HG03025 (cell line): ENCODE results near the gene SEMA3F.

Experiments used
- ATAC-seq: cut with Tn5 transposase; IDR thresholded peaks from one replicate; pipeline ENCODE4 v1.9.1; 2021; ENCODE audit warnings: mild to moderate bottlenecking, moderate library complexity; ENCODE audit not compliant: unreplicated experiment, low FRiP score

The SEMA3F gene

GRCh38 chr3:50154840-50155490 lies at the start of gene SEMA3F:
TSS of gene SEMA3F (plus strand) at chr3:50155324. CDS start at chr3:50159623, 4,299 bp downstream.
- peak; percentile 52 for ATAC-seq

- ATAC-seq, result no peak
These were observed 43.4 kb upstream of the SEMA3F start for GRCh38 chr3:50111757-50112156.

- no peak for ATAC-seq
These were observed 42.7 kb upstream of the SEMA3F start for GRCh38 chr3:50112462-50112861.

- no peak for ATAC-seq
These were observed 38.0 kb upstream of the SEMA3F start for GRCh38 chr3:50117120-50117519.

- no peak for ATAC-seq
These were observed 36.9 kb upstream of the SEMA3F start for GRCh38 chr3:50118237-50118636.

- no peak for ATAC-seq
These were observed 35.3 kb upstream of the SEMA3F start for GRCh38 chr3:50119786-50120185.

DNA sequence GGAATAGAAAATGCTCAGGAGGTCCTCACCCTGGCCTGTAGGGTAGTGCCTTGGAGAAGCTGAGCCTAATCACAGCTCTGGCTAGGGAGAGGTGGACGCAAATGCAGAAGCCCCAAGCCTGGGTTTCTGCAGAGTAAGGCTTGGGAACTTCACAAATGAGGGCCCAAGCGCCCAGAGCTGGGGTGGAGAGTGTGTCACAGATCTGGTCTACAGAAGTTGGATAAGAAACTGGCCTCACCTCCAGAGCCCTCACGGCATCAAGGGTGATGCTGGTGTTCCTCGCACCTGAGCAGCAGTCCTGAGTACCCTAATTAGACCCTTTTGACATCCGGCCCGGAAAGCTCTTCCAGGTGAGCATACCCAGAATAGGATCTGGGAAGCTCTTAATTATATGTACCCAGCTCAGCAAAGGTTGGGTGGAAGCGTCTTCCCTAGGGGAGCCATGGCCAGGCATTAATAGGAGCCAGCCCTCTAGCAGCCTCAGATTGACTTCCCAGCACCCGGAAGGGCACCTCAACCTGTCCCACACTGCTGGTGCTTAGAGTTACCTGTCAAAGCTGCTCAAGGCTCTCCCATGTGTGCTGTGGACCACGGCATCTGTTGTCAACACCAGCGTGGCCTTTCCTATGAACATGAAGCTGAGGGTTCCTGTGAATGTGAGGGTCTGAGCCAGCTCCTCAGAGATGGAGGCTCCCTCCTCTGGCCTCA lies 34.6 kb upstream of the SEMA3F start:
- no peak for ATAC-seq

- no peak for ATAC-seq
These were observed 33.8 kb upstream of the SEMA3F start for GRCh38 chr3:50121072-50122032.

GRCh38 chr3:50122071-50122470 lies 33.1 kb upstream of the SEMA3F start:
- no peak for ATAC-seq

DNA sequence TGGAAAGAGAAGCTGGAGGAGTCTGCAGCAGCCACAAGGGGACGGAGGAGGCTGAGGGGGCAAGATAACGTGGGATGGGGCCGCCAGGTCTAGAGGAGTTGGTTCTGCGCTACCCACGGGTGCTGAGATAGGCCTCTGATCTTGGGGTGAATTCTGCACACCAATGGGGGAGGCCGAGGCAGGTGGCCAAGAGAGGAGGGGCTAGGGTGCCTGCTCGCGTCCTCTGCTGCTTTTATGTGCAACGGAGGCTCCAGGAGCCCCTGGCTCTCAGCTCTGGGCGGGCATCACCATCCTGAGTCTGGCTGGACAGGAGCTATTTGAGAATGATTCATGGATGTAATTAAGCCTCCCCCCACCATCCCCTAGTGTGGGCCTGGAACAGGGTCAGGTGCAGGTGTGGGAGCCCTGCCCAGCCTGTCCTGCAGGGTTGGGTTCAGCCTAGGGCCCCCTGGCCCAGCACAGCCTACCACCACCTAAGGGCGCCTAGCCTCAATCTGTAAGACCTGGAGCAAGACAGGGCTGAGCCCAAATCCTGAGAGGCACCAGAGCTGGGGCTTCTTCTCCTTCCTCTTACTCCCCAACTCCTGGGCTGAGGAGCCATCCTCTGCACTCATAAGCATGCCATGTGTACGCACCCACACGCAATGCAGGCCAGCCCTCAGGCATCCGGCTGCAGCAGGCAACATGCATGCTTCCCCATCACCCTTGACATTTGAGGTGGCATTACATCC lies 32.3 kb upstream of the SEMA3F start:
- ATAC-seq, result no peak

DNA sequence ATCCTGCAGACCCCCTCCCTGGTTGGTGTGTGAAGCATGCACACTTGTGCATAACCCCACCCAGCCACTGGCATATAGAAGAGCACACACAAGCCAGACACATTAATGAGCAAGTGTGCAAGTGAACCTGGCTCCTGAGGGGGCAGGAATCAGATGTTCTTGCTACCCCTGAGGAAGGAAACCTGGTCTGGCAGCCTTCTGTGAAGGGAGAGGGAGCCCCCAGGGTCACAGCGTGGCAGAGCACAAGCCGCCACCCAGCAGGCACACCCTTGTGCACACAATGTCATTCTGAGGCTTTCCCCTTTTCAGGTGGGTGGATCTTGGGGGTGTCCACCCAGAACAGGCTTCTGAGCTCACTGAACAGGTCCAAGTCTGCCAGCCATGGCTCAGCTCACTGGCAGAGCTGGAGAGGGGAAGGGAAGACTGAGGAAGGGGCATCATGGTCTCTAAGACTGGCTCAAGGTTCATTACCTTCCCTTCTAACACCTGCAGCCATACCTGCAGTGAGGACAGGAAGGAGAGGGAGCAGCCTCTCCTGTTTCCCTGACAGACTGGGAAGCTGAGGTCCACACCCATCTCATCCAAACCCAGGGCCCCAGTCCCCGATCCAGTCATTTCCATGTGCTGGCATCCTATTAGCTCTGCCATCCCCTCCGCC lies 31.6 kb upstream of the SEMA3F start:
- no peak for ATAC-seq

DNA sequence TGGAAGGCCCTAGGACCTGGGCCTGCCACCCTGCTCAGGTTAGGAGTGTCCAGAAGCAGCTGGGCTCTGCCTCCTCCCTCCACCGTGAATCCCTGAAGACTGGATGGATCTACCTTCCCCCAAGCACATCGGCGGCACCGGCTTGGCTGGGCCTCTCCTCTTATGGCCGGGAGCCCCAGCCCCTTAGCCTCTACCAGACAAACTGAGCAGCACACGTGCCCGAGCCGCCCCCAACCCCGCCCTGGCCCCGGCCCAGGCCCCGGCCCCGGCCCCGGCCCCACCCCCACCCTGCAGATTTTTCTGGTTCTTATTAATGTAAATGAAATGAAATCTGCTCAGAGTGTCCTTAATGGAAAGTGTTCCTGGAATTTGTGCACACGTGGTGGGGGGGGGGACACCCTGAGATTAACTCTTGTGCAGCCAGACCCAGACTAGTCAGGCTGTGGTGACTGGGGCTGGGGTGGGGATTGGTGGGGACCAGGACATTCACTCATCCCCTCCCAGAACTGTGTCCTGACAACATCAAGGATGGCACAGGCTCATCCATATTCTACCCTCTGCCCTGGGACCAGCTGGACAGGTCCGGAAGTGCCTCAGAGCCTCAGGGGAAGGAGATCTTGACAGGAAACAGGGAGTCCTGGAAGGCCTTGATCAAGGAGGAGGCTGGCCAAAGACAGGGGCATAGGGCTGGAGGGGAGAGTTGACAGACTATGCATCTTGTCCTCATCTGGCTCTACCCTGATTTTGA lies 30.9 kb upstream of the SEMA3F start:
- ATAC-seq, result no peak

DNA sequence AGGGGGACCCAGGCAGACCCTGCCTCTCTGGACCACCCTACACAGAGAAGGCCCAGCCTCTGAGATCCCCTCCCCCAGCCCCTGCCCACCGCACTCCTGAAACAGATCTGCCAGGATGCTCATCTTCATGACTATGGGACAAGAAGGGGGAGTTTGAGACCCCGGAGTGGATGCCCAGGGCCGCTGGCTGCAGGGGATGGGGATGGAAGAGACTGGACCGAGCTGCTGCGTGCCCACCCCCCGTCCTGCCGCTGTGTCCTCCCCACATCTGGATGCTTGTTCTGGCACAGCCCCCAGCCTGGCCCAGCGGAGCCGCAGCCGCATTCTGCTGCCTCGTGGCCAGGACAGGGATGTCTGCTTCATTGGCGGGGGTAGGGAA lies 30.3 kb upstream of the SEMA3F start:
- ATAC-seq, result no peak

GRCh38 chr3:50125541-50126286 lies 29.4 kb upstream of the SEMA3F start:
- no peak for ATAC-seq

DNA sequence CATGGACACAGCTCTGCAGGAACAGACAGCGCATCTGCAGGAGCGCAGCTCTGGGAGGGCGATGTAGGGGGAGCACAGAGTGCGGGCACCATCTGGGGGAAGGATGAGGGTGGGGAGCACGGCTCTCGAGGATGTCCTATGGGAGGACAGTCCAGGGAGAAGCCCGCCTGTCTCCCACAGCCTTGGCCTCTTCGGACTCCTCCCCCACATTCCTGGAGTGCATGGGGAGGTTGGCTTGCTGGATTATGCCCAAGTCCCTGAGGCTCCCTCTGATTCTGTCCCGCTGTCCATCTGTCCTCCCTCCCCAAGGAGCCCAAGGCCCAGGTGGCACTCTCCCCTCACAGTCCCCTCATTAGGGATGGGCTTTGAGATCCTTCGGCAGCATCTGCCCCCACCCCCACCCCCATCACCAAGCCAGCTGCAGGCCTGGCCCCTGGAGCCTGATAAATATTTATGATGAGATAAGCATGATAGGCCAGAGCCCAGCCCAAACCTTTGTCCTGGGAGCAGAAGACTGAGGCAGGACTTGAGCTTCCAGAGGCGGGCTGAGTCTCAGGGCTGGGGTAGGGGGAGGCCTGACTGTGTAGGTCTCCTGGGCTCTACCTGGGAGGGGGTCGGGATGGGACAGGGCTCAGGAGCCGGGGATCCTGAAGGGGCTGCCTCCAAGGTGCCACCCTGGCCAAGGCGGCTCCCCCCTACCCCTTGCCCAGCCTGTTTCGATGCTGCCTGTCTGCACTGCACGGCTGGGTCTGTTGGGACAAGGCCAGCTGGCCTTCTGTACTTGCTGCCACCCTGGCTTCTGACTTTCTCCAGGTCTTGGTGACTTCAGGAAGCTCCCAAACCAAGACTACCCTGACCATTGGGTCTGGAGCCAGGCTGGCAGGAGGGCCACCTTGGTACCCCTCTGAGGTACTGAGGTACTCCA lies 28.6 kb upstream of the SEMA3F start:
- ATAC-seq, result no peak

GRCh38 chr3:50127251-50127691 lies 27.9 kb upstream of the SEMA3F start:
- no peak for ATAC-seq

- no peak for ATAC-seq
These were observed 27.1 kb upstream of the SEMA3F start for GRCh38 chr3:50128001-50128400.
